GM18511 (cell line): ENCODE measurements around the gene MAST4.
"Not testable (repeated sequence)": the region's sequence is repeated elsewhere in the genome, so short reads cannot be mapped to it uniquely, and the experiment has no call there.

Source experiments
- ATAC-seq: cut with Tn5 transposase; IDR thresholded peaks from one replicate; pipeline ENCODE4 v1.9.1; 2021; ENCODE audit warnings: mild to moderate bottlenecking, moderate library complexity; ENCODE audit not compliant: unreplicated experiment

Gene MAST4

GRCh38 chr5:67168069-67168468 lies 571.9 kb downstream of the MAST4 start:
- ATAC-seq, result no peak

- ATAC-seq, result no peak
These were observed 574.6 kb downstream of the MAST4 start for GRCh38 chr5:67170767-67171166.

- not testable (repeated sequence) for ATAC-seq
These were observed 577.2 kb downstream of the MAST4 start for GRCh38 chr5:67173351-67173750.

GRCh38 chr5:67173959-67174358 lies 577.8 kb downstream of the MAST4 start:
- no peak for ATAC-seq

- no peak for ATAC-seq
These were observed 580.7 kb downstream of the MAST4 start for GRCh38 chr5:67176936-67177335.

GRCh38 chr5:67178085-67178484 lies 581.9 kb downstream of the MAST4 start:
- no peak for ATAC-seq

GRCh38 chr5:67178966-67179365 lies 582.8 kb downstream of the MAST4 start:
- no peak for ATAC-seq

- ATAC-seq, result no peak
These were observed 583.6 kb downstream of the MAST4 start for GRCh38 chr5:67179697-67180361.

GRCh38 chr5:67181648-67182221 lies 585.5 kb downstream of the MAST4 start:
- ATAC-seq, result no peak

- ATAC-seq, result no peak
These were observed 586.2 kb downstream of the MAST4 start for GRCh38 chr5:67182301-67182790.

GRCh38 chr5:67183859-67184258 lies 587.7 kb downstream of the MAST4 start:
- no peak for ATAC-seq

GRCh38 chr5:67187006-67187715 lies 591.0 kb downstream of the MAST4 start:
- ATAC-seq, result peak; percentile 55

- no peak for ATAC-seq
These were observed 592.3 kb downstream of the MAST4 start for GRCh38 chr5:67188274-67189078.

- no peak for ATAC-seq
These were observed 592.8 kb downstream of the MAST4 start for GRCh38 chr5:67189079-67189354.

GRCh38 chr5:67189931-67190330 lies 593.7 kb downstream of the MAST4 start:
- no peak for ATAC-seq

GRCh38 chr5:67190410-67190809 lies 594.2 kb downstream of the MAST4 start:
- ATAC-seq, result no peak

- ATAC-seq, result no peak
These were observed 594.7 kb downstream of the MAST4 start for GRCh38 chr5:67190861-67191260.

- peak; percentile 40 for ATAC-seq
These were observed 596.7 kb downstream of the MAST4 start for GRCh38 chr5:67192719-67193438.

- no peak for ATAC-seq
These were observed 597.2 kb downstream of the MAST4 start for GRCh38 chr5:67193439-67193807.

- no peak for ATAC-seq
These were observed 598.0 kb downstream of the MAST4 start for GRCh38 chr5:67194166-67194565.
